Inflammatory macrophage treated with lipopolysaccharide for 4 hours (primary cell): Measurements from ENCODE around the gene TULP3.

ENCODE experiments used
- DNase-seq: peaks from one replicate; pipeline ENCODE4 v3.0.0-alpha.2; 2020

The TULP3 gene

DNA sequence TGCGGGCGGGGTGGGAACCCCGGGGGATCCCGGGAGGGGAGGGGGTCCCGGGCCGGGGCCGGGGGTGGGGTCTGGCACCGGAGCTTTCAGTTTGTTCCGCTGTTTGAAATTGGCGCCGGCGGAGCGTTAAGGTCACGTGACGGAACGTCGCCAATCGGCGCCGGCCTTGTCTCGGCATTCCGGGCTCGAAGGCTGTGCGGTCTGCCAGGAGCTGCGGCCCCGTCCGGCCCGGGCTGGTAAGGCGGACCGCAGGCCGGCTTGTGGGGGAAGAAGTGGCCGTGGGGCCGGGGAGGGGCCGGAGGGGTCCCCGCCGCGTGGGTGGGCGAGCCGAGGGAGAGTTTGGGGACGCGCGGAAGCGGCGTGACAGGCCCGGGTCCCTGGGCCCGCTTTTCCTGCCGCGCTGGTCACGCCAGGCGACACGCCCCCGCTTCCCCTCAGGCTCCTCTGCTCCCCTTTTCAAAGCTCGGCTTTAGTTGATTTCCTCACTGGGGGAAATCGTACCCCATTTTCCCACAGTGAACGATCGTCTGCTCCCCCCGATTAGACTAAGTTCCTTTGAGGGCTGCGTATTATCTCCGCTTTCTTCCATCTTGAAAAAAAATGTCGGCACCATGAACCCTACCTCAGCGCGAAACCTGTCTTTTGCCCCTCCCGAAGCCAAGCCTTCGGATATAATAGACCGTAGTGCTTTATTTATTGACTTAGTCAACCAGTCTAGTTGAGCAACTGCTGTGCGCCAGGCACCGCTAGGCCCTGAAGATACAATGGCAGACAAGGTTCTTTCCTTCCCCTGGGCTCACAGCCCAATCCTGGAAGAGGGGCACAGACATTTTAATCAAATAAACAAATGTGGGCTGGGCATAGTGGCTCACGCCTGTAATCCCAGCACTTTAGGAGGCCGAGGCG is 13.4 kb upstream of the TULP3 start, which contains the start of the genes FOXM1 and RHNO1:
TSS of gene FOXM1 (minus strand) at position 128 of the 906 bp plus-strand sequence. CDS start 2,696 bp downstream, outside the sequence.
TSS of gene RHNO1 (plus strand) at position 177 of the 906 bp plus-strand sequence. CDS start 8,144 bp downstream, outside the sequence.
- peak; percentile 90 for DNase-seq

GRCh38 chr12:2877953-2878732 is 12.5 kb upstream of the TULP3 start:
- DNase-seq = peak; percentile 97

GRCh38 chr12:2879853-2880252 is 10.8 kb upstream of the TULP3 start:
- peak; percentile 8 for DNase-seq

GRCh38 chr12:2884810-2885209 is 5.9 kb upstream of the TULP3 start:
- no peak for DNase-seq

- no peak for DNase-seq
These were observed 3.8 kb upstream of the TULP3 start for GRCh38 chr12:2886768-2887450.

- no peak for DNase-seq
These were observed 697 bp upstream of the TULP3 start for GRCh38 chr12:2890001-2890387.

- DNase-seq = peak; percentile 24
These were observed 756 bp downstream of the TULP3 start for GRCh38 chr12:2891240-2892053.

GRCh38 chr12:2892246-2892645 is 1.6 kb downstream of the TULP3 start:
- DNase-seq = no peak

- no peak for DNase-seq
These were observed 2.3 kb downstream of the TULP3 start for GRCh38 chr12:2893007-2893406.

GRCh38 chr12:2895051-2895451 is 4.4 kb downstream of the TULP3 start:
- no peak for DNase-seq

GRCh38 chr12:2895511-2895910 is 4.8 kb downstream of the TULP3 start:
- DNase-seq = no peak

- DNase-seq = no peak
These were observed 6.7 kb downstream of the TULP3 start for GRCh38 chr12:2897418-2897817.

DNA sequence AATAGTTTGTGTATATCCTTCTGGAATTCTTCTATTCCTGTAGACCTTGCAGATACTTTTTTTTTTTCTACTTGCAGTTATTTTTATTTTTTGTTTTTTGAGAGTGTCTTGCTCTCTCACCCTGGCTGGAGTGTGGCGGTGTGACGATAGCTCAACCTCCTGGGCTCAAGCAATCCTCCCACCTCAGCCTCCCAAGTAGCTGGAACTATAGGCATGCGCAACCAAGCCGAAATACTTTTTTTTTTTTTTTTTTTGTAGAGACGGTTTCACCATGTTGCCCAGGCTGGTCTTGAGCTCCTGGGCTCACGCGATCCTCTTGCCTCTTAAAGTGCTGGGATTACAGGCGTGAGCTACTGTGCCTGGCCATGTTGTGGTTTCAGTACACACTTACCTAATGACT is 10.0 kb downstream of the TULP3 start:
- DNase-seq = no peak

DNA sequence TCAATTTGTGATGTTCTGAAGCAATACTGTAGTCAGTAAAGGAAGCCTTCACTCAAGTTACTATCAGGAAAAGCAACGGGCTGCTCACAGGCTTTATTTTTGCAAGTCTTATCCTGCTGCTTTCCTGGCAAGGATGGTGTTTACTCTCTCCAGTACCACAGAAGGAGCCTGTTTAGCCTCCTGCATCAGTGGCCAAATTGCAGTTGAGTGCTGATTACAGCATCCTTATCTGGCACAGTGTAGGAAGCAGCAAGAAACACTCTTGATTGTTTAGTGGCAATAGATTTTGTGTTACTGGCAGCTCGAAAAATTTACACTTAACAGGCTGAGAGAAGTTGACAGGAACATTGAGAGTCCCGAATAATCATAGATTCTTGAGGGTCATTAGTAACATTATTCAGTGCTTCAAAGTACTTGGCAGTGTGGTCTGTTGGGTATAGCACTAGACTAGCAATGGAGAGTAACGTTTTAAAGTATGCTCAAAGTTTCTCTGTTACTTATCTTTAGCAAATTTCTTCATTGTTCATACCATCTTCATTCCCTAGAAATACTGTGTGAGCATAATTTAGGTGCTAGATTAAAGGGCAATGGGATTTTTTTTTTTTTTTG is 11.7 kb downstream of the TULP3 start:
- DNase-seq = no peak

GRCh38 chr12:2904260-2904659 is 13.6 kb downstream of the TULP3 start:
- no peak for DNase-seq

GRCh38 chr12:2912216-2912575 is 21.5 kb downstream of the TULP3 start:
- DNase-seq = no peak

DNA sequence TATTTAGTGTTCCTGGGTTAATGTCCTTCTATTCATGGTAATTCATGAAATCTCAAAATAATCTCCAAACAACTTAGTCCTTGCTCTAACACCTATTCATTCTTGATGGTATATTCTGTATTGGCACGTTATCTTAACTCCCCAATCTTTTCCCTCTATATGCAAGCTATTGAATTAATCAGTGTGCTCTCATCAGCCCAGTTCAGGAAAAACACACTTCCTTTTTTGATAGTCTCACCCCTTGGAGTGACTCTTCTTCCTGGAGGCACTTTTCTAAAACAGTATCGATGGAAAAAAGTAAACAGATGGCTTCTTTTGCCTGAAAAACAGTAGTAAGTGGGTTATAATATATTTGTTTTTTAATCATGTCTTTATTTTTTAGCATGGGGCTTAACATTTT is 28.6 kb downstream of the TULP3 start:
- no peak for DNase-seq

GRCh38 chr12:2922329-2922728 is 31.6 kb downstream of the TULP3 start:
- DNase-seq = no peak

- DNase-seq = no peak
These were observed 32.4 kb downstream of the TULP3 start for GRCh38 chr12:2923057-2923456.

- DNase-seq = no peak
These were observed 33.3 kb downstream of the TULP3 start for GRCh38 chr12:2924019-2924418.

- peak; percentile 9 for DNase-seq
These were observed 34.8 kb downstream of the TULP3 start for GRCh38 chr12:2925322-2925995.
